Body of pancreas (tissue), 4 donors: ENCODE results near the gene ZNF345. TPM values are rescaled to one million over a fixed set of nuclear protein-coding genes. Genes with fewer than 3 reads are reported as not detected.
A peak's percentile ranks its signal among the peaks of the same experiment; 100 is the strongest.

Source experiments
- ATAC-seq: fragments of 150-250 bp; one replicate; pipeline ENCODE4 v1.9.1; 2016
- DNase-seq, 4 donors: peaks; one replicate each; pipeline ENCODE4 v3.0.0-alpha.2; 2019
- H3K27ac ChIP-seq, 4 donors: fragments of 200-600 bp; sonication (generic); 1 replicate in 3 of 4; 2 replicates in 1 of 4; pipeline versions ENCODE4 v1.5.1 to v1.6.1; 2016 to 2019; ENCODE audit warnings: mild to moderate bottlenecking in 1 of 4, mixed read lengths in 1 of 4, moderate library complexity in 1 of 4
- H3K27me3 ChIP-seq, 2 donors: fragments of 200-600 bp; sonication (generic); one replicate each; pipeline ENCODE4 v1.6.0; 2016; ENCODE audit warnings: mild to moderate bottlenecking in 1 of 2
- H3K36me3 ChIP-seq, 2 donors: fragments of 200-600 bp; sonication (generic); replicated peaks in 1 of 2; 2 replicates each; pipeline ENCODE4 v1.5.1; 2016; ENCODE audit warnings: low read depth in 2 of 2; ENCODE audit not compliant: insufficient read depth in 1 of 2
- H3K4me1 ChIP-seq: fragments of 200-600 bp; sonication (generic); one replicate; pipeline ENCODE4 v1.6.0; 2016
- H3K4me3 ChIP-seq, 2 donors: fragments of 200-600 bp; sonication (generic); 1 replicate in 1 of 2; 2 replicates in 1 of 2; pipeline ENCODE4 v1.5.1; 2016 to 2019
- H3K9me3 ChIP-seq, 3 donors: fragments of 200-600 bp; sonication (generic); 1 replicate in 2 of 3; 2 replicates in 1 of 3; pipeline ENCODE4 v1.5.1; 2016
- CTCF ChIP-seq, 7 experiments: fragments of 450-650 bp in 4 of 7; fragments of 200-600 bp in 3 of 7; sonication (generic) in 3 of 7; IDR thresholded peaks; one replicate each; pipeline ENCODE4 v1.5.1; 2016 to 2019; ENCODE audit warnings: antibody characterized with exemption in 7 of 7
- POLR2A ChIP-seq, 3 donors: fragments of 450-650 bp; IDR thresholded peaks; one replicate each; pipeline ENCODE4 v1.6.1; 2016; ENCODE audit warnings: antibody characterized with exemption in 3 of 3, mild to moderate bottlenecking in 2 of 3
- WGBS, 2 donors: methylation state at CpG; one replicate each; pipeline ENCODE4 v1.1.5; 2017; 5-methylcytosine and 5-hydroxymethylcytosine counted together
- intact Hi-C: fragments of 100-400 bp; cut with DNase I; formaldehyde crosslinking; loops from one replicate; pipeline ENCODE4 v1.15.1; 2023
- total RNA-seq, 2 donors: library from RNA; depleted of rRNA; stranded (reverse); fragments of >200 nt; gene quantifications; one replicate each; pipeline ENCODE4 v1.1.0, GENCODE V29; 2016

The ZNF345 gene
- total RNA-seq, 2 donors from 2014 or later: 1.3 TPM

- no peak for ATAC-seq
- no peaks in the 10 kb centered on the region for H3K27me3 ChIP-seq
- peaks cover 3 to 86% (median 17%) of the 10 kb centered on the region in 3 donors for H3K9me3 ChIP-seq
- H3K27ac ChIP-seq: no peak overlapping the region
- TF ChIP-seq CTCF (IDR thresholded peaks at IDR 0.05) (no peak), POLR2A (IDR thresholded peaks at IDR 0.05) (no peak)
- DNase-seq: no peak
- H3K4me3 ChIP-seq: no peak overlapping the region
- intact Hi-C loops: no loop called here
- H3K36me3 ChIP-seq: peaks cover 27 to 37% of the 10 kb centered on the region in 2 donors
- no peaks in the 10 kb centered on the region for H3K4me1 ChIP-seq
- WGBS, 2 donors: 96% methylated on average over 5 of the region's 5 CpGs
These were observed 28.9 kb upstream of the ZNF345 start for GRCh38 chr19:36821758-36822157.

GRCh38 chr19:36833430-36833829 lies 17.2 kb upstream of the ZNF345 start:
- ATAC-seq: no peak
- Histone ChIP-seq H3K4me1 (peaks cover 11% of the 10 kb centered on the region), H3K4me3 (no peak overlapping the region), H3K27ac (no peak overlapping the region), H3K9me3 (peaks cover 3 to 51% (median 3%) of the 10 kb centered on the region in 3 donors), H3K27me3 (no peaks in the 10 kb centered on the region), H3K36me3 (peaks cover 3 to 5% of the 10 kb centered on the region in 2 donors)
- no peak for DNase-seq
- intact Hi-C loops: no loop called here
- 90 to 100% methylated on average over 2 of the region's 2 CpGs for WGBS, 2 donors
- no peak for TF ChIP-seq POLR2A (IDR thresholded peaks at IDR 0.05)
- TF ChIP-seq CTCF (IDR thresholded peaks at IDR 0.05): no peak

GRCh38 chr19:36837176-36837905 lies 13.3 kb upstream of the ZNF345 start:
- peak overlapping the region; percentile 38 to 63 for H3K4me3 ChIP-seq
- H3K27ac ChIP-seq: peak overlapping the region; percentile 72 to 90 (median 79)
- DNase-seq (peak in 3 of 4 donors; percentile 13 to 15 (median 14)), ATAC-seq (peak; percentile 1)
- H3K4me1 ChIP-seq: peaks cover 22% of the 10 kb centered on the region
- intact Hi-C loops: no loop called here
- peaks cover 0 to 2% of the 10 kb centered on the region in 2 donors for H3K36me3 ChIP-seq
- TF ChIP-seq CTCF (IDR thresholded peaks at IDR 0.05) (no peak), POLR2A (IDR thresholded peaks at IDR 0.05) (no peak)
- no peaks in the 10 kb centered on the region for H3K27me3 ChIP-seq
- peaks cover 0 to 15% (median 1%) of the 10 kb centered on the region in 3 donors for H3K9me3 ChIP-seq
- 16 to 17% methylated on average over 8 of the region's 8 CpGs for WGBS, 2 donors

- peak; percentile 85 to 94 (median 90) for DNase-seq
- peak; percentile 98 for ATAC-seq
- no peaks in the 10 kb centered on the region for H3K27me3 ChIP-seq
- peak within 1 kb of the TSS; percentile 38 to 63 for H3K4me3 ChIP-seq
- peaks cover 22% of the 10 kb centered on the region for H3K4me1 ChIP-seq
- intact Hi-C loops: no loop called here
- TF ChIP-seq CTCF (IDR thresholded peaks at IDR 0.05) (no peak), POLR2A (IDR thresholded peaks at IDR 0.05) (peak in 2 of 3 donors; percentile 58 to 62)
- peaks cover 0 to 7% (median 0%) of the 10 kb centered on the region in 3 donors for H3K9me3 ChIP-seq
- H3K27ac ChIP-seq: peak within 1 kb of the TSS; percentile 72 to 90 (median 79)
- 0 to 1% methylated on average over 38 to 56 of the region's 56 CpGs for WGBS, 2 donors
- no peaks in the 10 kb centered on the region for H3K36me3 ChIP-seq
These were observed 12.5 kb upstream of the ZNF345 start, which contains the start of gene ZNF790 for GRCh38 chr19:36837906-36838783. Gene ZNF790 (minus strand): TSS chr19:36838387. CDS start chr19:36825619, 12,768 bp downstream.
